GM12873 (cell line): Measurements from ENCODE around the gene FTO.

Experiments used
- TF ChIP-seq, protein P1 (sequence below): IDR thresholded peaks from 2 replicates; pipeline ENCODE4 v1.5.1; 2012; ENCODE audit warnings: low read depth, mild to moderate bottlenecking, moderate library complexity, low read length, control low read depth; ENCODE audit not compliant: insufficient read depth; ENCODE audit errors: missing control alignments

Gene FTO

DNA sequence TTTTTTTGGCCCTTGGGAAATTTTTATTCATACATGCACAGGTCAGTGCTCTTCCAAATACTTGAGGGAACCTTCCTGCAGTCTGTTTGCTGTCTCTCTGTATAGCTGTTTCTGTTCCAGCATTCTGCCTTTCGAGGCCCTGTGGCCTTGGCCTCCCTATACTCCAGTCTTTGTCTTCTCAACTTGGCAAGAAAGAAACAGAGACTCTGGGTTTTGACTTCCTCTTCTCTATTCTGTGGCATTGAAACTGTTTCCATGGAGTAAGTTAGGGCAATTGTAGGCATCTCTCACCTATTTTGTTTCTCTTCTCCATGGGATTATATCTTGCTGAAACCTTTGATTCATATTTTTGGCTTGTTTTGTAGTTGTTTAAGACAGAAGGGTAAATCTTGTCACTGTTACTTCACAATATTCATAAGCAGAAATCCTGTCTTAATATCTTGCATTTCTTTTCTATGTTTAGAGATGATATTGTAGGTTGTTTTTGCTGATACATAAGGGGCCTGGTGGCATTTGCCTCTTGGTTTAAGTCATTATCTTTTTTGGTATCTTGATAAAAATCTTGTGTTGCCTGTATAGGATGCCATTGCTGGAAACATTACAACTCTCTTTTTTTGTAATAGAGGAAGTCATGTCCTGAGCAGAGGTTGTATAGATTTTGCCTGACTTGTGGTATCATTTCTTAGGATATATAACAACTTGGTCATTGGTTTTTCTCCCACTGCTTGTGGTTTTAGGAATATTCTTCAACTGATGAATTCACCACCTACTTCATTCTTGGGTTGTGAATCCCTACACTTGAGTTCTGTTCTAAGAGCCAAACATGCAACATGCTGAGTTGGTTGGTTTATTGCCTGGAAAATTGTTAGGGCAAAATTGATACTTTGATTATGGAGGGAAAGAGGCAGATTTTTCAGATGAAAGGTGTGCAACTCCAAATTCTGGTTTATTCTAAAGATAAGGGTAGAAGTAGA lies 168.6 kb downstream of the FTO start:
- TF ChIP-seq, protein P1, sequence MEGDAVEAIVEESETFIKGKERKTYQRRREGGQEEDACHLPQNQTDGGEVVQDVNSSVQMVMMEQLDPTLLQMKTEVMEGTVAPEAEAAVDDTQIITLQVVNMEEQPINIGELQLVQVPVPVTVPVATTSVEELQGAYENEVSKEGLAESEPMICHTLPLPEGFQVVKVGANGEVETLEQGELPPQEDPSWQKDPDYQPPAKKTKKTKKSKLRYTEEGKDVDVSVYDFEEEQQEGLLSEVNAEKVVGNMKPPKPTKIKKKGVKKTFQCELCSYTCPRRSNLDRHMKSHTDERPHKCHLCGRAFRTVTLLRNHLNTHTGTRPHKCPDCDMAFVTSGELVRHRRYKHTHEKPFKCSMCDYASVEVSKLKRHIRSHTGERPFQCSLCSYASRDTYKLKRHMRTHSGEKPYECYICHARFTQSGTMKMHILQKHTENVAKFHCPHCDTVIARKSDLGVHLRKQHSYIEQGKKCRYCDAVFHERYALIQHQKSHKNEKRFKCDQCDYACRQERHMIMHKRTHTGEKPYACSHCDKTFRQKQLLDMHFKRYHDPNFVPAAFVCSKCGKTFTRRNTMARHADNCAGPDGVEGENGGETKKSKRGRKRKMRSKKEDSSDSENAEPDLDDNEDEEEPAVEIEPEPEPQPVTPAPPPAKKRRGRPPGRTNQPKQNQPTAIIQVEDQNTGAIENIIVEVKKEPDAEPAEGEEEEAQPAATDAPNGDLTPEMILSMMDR, result no peak

DNA sequence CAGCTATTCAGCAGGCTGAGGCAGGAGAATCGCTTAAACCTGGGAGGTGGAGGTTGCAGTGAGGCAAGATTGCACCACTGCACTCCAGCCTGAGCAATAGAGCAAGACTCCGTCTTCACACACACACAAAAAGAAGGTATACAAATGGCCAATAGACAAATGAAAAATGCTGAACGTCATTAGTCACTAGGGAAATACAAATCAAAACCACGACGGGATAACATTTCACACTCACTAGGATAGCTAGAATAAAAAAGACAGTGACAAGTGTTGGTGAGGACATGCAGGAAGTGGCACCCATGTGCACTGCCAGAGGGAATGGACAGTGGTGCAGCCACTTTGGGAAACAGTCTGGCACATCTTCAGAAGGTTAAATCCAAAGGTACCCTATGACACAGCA lies 172.9 kb downstream of the FTO start:
- TF ChIP-seq, protein P1, result no peak

DNA sequence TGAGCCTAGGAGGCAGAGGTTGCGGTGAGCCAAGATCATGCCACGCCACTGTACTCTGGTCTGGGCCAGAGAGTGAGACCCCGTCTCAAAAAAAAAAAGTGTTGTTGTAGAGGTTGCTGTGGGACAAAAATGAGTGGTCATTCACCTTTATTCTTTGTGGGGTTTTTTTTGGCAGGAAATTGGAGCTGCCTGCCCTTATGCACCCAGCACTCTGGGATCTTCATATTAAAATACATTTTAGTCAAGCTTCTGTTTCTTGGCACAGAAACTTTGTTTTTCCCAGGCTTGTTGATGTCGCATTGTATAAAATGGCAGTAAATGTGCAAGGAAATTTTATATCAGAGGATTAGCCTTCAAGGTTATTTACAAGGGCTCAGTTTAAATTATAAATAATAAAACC lies 174.3 kb downstream of the FTO start:
- TF ChIP-seq, protein P1, result no peak

DNA sequence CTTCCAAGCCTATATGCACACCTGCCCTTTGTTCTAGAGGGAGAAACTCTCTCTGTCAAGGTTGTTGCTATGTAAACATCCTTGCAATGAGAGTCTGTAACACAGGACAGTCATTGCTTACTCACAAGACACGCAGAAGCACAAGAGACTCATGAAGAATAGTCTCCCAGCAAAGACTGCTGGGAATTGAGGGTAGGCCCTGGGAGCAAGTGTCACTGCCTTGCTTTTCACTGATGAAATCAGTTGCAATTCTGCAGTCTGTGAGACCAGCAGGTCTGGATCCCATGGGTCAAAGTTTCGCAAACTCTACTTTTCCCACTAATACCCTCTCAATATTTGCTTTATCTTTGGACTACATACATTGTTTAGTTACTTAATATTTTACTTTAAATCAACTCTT lies 177.4 kb downstream of the FTO start:
- TF ChIP-seq, protein P1, result no peak

DNA sequence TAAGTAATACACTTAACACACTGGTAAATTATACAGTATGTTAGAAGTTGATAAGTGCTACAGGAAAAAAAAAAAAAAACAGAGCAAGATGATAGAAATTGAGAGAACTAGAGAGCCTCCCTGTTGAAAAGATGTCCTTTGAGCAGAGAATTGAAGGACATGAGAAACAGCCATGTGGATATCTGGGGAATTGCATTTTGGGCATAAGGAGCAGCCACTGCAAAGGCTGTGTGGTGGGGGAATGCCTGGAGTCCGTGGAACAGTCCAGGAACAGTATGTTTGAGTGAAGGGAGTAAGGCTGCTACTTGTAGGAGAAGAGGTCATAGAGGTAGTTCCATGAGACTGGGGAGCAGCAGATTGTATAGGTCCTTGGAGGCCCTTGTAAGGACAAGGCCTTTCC lies 178.4 kb downstream of the FTO start:
- TF ChIP-seq, protein P1, result peak; percentile 13

DNA sequence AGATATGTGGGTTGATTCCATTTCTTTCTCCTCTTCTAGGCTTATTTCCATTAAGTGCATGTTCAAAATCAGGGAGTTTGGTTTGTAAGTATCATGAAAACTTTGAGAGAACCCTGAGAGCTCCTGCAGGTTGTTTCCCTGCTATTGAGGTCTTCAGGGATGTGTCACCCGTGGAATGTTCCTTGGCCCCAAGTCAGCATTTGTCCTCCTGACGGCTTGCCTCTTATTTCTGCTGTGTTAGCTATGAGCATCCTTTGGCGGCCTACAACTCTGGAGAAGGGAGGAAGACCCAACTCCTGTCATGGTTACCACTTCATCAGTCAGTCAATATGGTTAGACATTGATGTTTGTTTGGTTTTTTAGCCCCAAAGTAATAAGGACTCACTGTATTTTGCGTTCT lies 180.8 kb downstream of the FTO start:
- TF ChIP-seq, protein P1, result no peak

DNA sequence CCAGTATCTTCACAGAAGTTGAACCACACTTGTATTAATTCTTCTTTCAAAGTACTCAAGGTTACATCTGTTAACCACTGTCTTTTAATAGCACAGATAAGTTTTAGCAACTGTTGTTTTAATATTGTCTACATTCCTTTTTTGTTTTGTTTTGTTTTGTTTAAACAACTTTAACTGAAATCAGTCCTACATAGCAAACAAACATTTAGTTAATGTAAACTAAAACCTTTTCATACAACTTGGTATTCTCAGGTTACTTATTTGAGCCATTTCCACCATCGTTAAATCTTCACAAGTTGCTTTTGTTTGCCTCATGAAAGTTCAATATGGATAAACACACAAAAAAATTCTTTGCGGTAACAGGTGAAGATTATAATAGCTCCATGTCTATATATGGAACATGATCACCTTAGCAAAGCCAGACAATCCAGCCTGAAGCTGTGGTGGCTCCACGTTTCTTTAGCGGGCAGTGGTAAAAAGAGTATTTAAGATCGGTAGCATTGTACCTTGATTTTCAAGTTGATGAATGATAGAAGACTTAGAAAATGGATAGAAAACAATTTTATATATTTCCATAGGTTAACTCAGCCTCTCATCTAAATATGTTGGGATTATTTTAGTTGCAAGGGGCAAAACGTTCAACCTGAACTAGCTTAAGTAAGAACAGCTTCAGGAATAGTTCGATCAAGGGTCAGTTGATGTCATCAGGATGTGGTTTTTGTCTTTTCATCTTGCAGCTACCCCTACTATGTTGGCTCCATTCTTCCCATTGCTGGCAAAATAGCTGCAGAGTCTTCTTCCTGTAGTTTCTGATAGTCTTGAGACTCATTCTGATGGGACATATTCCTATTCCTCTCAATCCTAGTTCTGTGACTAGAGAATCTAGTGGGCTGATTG lies 182.8 kb downstream of the FTO start:
- TF ChIP-seq, protein P1, result no peak
